COR-L47 (cell line): ENCODE data around the gene PUM2.

Experiments used
- DNase-seq: peaks from one replicate; lab custom pipeline; 2025; lab: John Stamatoyannopoulos, UW

Gene PUM2

GRCh38 chr2:20215183-20216040 lies 135.2 kb downstream of the PUM2 start:
- no peak for DNase-seq

GRCh38 chr2:20214566-20215182 lies 136.0 kb downstream of the PUM2 start:
- no peak for DNase-seq

- no peak for DNase-seq
Measured at GRCh38 chr2:20213651-20214565, 136.7 kb downstream of the PUM2 start.

GRCh38 chr2:20212871-20213503 lies 137.7 kb downstream of the PUM2 start:
- no peak for DNase-seq

GRCh38 chr2:20212459-20212870 lies 138.2 kb downstream of the PUM2 start:
- no peak for DNase-seq

- DNase-seq, result no peak
Measured at GRCh38 chr2:20211860-20212458, 138.7 kb downstream of the PUM2 start.

- DNase-seq, result no peak
Measured at GRCh38 chr2:20211420-20211819, 139.2 kb downstream of the PUM2 start.

- DNase-seq, result no peak
Measured at GRCh38 chr2:20210462-20210861, 140.2 kb downstream of the PUM2 start.

GRCh38 chr2:20209373-20210109 lies 141.1 kb downstream of the PUM2 start:
- no peak for DNase-seq

- no peak for DNase-seq
Measured at GRCh38 chr2:20208476-20208859, 142.2 kb downstream of the PUM2 start.

GRCh38 chr2:20207051-20207450 lies 143.6 kb downstream of the PUM2 start:
- DNase-seq, result no peak

- no peak for DNase-seq
Measured at GRCh38 chr2:20205915-20206524, 144.6 kb downstream of the PUM2 start.

GRCh38 chr2:20205069-20205468 lies 145.6 kb downstream of the PUM2 start:
- DNase-seq, result no peak

GRCh38 chr2:20203521-20204225 lies 147.0 kb downstream of the PUM2 start:
- no peak for DNase-seq

GRCh38 chr2:20203072-20203471 lies 147.6 kb downstream of the PUM2 start:
- no peak for DNase-seq

- DNase-seq, result no peak
Measured at GRCh38 chr2:20201671-20202070, 149.0 kb downstream of the PUM2 start.

GRCh38 chr2:20200697-20201555 lies 149.7 kb downstream of the PUM2 start:
- no peak for DNase-seq

- DNase-seq, result no peak
Measured at GRCh38 chr2:20199633-20200270, 150.9 kb downstream of the PUM2 start.
